Transverse colon (tissue), 4 donors: ENCODE results near the gene RCAN2.

Experiments used
- POLR2A ChIP-seq: fragments of 450-650 bp; IDR thresholded peaks from one replicate; pipeline ENCODE4 v1.6.1; 2016; ENCODE audit warnings: antibody characterized with exemption, mild to moderate bottlenecking, moderate library complexity
- POLR2AphosphoS5 ChIP-seq, 3 donors: sonication (generic); formaldehyde crosslinking; IDR thresholded peaks; one replicate each; pipeline ENCODE4 v1.6.1; 2016; ENCODE audit warnings: antibody characterized with exemption in 3 of 3
- TF ChIP-seq, protein P1 (sequence below), 5 experiments: fragments of 200-600 bp in 3 of 5; fragments of 450-650 bp in 2 of 5; sonication (generic) in 3 of 5; IDR thresholded peaks; 1 replicate in 2 of 5; 2 replicates in 3 of 5; pipeline ENCODE4 v1.5.1; 2016 to 2017; ENCODE audit warnings: antibody characterized with exemption in 5 of 5, inconsistent platforms in 3 of 5, mild to moderate bottlenecking in 2 of 5, moderate library complexity in 1 of 5

DNA sequence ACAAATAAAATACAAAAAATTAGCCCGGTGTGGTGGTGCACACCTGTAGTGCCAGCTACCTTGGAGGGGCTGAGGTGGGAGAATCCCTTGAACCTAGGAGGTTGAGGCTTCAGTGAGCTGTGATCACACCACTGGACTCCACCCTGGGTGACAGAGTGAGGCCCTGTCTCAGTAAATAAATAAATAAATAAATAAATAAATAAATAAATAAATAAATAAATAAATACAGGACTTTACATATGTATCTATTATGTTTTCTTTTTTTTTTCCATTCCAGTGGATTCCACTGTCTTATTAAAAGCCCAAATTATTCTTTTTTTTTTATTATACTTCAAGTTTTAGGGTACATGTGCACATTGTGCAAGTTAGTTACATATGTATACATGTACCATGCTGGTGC is 279.3 kb downstream of the RCAN2 start:
- no peak for TF ChIP-seq POLR2AphosphoS5 (IDR thresholded peaks at IDR 0.05)
- no peak for TF ChIP-seq POLR2A
- TF ChIP-seq, protein P1, sequence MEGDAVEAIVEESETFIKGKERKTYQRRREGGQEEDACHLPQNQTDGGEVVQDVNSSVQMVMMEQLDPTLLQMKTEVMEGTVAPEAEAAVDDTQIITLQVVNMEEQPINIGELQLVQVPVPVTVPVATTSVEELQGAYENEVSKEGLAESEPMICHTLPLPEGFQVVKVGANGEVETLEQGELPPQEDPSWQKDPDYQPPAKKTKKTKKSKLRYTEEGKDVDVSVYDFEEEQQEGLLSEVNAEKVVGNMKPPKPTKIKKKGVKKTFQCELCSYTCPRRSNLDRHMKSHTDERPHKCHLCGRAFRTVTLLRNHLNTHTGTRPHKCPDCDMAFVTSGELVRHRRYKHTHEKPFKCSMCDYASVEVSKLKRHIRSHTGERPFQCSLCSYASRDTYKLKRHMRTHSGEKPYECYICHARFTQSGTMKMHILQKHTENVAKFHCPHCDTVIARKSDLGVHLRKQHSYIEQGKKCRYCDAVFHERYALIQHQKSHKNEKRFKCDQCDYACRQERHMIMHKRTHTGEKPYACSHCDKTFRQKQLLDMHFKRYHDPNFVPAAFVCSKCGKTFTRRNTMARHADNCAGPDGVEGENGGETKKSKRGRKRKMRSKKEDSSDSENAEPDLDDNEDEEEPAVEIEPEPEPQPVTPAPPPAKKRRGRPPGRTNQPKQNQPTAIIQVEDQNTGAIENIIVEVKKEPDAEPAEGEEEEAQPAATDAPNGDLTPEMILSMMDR (IDR thresholded peaks at IDR 0.05), result no peak
